HG02852 (cell line): Measurements from ENCODE around the gene UPF2.
"Not testable (repeated sequence)": the region's sequence is repeated elsewhere in the genome, so short reads cannot be mapped to it uniquely, and the experiment has no call there.

Source experiments
- ATAC-seq: cut with Tn5 transposase; IDR thresholded peaks from one replicate; pipeline ENCODE4 v1.9.1; 2021; ENCODE audit warnings: mild to moderate bottlenecking, moderate library complexity; ENCODE audit not compliant: unreplicated experiment

UPF2 gene

DNA sequence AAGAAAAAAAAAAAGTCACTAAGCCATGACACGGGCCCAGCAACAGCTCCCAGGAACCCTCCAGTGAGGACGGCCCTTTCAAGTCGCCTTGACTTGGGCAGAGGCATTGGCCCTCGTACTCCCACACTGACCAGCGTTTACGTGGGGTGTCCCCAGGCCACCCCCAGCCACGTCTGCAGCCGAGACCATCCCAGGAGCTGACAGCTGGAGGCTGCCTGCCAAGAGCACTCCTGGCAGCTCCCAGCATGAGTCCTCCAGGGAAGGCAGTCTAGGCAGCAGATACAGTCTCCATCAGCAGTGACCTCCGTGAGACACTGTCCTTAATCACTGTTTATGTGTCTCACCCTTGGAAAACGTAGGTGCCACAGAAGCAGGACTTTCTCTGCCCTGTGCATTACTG is 133.0 kb downstream of the UPF2 start:
- ATAC-seq = no peak

DNA sequence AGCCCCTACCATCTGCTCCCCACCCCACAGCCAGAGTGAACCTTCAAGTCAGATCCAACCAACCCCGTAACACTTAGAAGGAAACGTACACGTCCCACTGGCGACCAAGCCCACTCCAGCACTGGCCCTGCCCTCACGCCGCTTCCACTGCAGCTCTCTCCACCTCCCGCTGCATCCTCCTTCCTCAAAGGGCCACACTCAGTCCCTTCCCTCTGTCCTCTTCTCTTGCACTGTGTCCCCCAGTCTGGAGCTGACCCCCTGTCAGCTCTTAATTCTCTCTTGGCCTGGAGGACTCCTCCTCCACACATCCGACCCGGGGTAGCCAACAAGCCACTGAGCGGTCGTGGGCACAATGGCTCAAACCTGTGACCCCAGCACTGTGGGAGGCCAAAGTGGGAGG is 133.6 kb downstream of the UPF2 start:
- no peak for ATAC-seq

DNA sequence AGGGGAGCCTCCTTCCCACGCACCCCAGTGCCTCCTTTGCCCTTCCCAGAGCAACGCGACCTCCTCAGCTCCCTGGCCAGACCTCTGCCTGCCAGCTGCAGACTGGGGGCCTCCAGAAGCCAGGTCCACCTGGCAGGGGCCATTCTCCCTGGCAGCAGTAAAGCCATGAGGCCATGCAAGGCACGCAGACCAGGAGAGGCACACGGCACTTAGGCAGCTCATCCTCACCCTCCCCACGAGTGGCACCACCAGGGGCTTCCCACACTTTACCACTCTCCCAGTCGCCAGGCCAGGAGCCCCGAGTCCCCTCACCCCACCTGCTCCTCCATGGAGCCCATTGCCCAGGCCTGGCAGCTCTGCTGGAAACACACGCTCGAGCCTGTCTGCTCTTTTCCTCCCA is 134.1 kb downstream of the UPF2 start:
- no peak for ATAC-seq

DNA sequence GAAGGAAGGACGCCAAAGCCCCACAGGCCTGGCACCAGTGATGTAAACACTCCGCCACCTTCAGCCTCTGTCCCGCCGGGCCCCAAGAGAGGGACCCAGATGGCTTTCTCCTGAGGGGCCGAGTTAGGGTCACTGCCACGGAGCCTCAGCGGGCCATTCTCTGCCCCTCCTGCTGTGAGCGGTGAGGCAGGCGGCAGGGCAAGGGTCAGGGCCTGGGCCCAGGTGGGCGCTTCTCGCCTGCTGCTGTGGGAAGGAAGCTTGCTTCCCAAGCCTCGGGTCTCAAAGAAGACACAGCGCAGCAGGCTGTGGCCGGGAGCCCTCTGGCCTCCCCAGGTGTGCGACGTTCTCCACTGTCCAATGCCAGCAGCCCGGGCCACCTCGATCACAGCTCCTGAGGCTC is 134.7 kb downstream of the UPF2 start:
- no peak for ATAC-seq

DNA sequence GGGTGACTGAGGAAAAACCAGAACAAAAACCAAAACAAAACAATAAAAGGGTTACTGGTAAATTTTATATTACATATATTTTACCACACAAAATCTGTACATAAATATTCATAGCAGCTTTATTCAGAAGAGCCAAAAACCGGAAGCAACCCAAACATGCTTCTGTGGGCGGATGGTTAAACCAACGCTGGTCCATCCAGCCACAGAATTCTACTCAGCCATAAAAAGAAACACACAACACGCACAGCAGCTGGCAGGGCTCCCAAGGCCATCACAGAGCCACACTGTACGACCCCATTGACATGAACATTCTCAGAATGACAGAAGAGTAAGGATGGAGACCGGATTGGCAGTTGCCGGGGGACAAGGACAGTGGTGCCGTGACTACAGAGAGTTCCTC is 135.9 kb downstream of the UPF2 start:
- ATAC-seq = no peak

DNA sequence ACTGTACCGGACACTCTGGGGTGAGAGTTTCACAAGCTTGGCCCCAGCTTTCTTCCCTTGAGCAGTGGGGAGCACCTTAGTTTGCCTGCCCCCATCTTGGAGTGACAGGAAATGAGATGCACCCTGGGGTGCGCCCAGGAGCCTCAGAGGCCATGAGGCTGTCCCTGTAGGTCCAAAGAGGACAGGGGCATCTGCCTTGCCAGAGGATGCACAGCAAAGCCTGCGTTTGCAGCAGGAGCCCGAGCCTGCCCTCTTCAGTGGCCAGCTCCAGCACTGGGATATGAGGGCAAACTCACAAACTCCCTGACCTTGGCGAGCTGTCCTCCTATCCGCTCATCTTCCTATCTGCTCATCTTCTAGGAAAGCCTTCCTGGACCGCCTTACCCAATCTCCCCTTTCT is 140.0 kb downstream of the UPF2 start:
- no peak for ATAC-seq

DNA sequence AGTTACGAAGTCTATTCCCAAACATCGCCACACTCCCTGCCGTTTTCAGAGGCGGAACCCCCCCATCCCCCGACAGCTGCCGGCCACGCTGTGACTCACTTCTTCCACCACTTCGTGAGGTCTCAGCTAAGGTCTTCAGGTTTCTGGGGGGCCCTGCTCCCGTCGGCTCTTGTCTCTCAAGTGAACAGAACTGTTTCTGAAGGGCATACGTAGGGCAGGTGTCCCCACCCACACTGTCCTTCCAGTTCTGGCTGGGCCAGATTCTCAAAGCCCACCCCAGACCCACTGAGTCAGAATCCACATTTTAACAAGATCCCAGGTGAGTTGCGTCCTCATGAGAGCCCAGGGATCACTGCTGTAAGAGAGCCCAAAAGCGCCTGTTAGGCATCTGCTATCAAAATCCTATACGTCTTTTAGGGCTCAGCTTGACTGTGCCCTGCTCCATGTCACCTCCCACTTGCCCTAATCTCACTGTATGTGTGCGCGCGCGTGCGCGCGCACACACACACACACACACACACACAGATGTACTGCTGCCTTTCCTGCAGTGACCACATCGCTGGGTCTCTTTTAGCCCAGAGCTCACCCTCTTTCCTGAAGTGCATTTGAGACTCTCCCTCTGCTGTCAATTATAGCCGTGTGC is 140.7 kb downstream of the UPF2 start:
- no peak for ATAC-seq

DNA sequence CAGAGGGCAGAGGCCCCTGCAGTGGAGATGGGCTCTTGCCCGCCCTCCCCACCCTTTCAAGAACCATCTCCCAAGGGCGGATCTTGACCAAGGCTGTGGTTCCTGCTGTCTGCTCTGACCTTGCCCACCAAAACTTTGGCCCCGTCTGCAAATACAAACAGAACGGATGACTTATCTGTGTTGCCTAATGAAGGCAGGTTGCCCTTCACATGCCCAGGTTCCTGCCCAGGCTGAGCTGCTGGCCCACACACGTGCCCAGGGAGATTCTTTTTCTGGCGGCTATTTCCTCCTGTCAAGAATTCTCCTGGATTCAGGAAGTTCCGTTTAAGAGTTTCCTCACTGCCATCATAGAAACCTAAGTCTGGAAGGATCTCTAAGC is 141.2 kb downstream of the UPF2 start:
- ATAC-seq = no peak

DNA sequence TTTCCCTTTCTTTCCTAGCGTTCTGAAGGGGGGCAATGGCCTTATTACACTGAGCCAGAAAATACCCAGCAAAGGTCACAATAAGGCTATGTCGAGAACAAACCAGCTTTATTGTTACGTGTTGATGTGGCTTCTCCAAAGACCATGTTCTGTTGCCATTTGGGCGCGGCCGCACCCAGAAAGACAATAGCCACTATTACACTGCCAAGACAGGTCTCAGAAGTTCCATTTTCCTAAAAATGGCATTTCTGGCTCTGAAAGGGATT is 141.6 kb downstream of the UPF2 start:
- no peak for ATAC-seq

DNA sequence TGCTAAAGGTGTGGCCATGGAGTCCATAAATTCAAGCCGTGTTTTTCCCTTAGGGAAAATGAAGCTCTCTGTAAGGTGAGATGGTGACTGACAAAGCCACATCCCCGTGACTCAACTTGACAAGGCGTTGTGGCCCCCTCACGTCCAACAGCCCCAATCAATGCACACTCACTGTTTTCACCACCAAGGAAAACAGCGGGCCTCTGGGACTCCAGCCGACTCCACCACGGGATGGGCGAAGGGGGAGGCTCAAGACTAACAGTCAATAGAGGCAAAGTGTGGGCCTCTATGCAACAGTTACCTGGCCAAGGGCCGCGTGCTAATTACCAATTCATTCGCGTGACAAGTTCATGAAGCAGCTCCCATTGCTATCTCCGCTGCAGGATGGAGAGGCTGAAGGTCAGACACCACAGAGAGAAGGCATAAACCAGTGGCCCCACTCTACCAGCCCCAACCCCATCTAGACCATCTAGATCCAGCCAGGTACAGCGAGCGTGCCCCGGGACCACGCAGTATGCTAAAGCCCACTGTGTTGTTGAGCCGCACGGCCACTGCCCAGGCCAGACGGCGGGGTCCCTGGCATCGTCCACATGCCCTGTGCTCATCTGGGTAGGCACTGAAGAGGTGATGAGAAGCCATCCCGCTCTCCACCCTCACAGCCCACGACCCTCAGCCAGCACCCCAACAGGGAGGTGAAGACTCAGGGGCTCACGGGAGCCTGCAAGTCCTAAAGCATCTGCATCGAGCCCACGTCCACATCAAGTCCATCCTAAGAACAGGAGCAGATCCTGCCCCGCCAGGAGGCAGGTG is 143.3 kb downstream of the UPF2 start:
- ATAC-seq = no peak

DNA sequence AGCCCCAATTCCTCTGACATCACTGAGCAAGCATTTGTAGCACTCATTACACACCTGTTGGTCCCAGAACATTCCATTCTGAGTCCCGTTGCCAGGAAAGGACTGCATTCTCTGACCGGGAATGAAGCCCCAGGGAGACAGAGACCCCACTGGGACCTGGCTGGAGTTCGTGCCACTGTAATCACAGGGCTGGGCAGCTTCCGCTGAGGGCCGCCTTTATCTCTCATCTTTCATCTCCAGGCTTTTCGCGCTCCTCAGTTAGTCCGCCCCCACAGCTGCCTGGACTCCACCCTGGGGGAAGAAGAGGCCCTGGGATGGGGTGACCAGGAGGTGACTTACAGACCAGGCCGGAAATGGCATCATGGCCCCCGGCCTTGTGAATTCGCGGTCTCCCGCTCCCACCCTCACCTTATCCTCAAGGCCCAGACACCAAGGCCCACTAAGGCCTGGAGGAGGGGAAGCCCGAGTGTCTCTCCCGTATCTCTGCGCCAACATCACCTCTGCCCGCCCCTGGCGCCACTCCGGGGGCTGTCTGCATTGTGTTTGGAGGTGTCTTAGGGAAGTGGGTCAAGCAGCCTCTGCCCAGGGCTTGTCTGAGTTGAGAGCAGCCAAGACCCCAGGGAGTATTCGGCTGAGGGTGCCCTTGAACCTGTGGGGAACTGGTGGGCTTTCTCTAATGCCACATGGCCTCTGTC is 144.1 kb downstream of the UPF2 start:
- no peak for ATAC-seq

DNA sequence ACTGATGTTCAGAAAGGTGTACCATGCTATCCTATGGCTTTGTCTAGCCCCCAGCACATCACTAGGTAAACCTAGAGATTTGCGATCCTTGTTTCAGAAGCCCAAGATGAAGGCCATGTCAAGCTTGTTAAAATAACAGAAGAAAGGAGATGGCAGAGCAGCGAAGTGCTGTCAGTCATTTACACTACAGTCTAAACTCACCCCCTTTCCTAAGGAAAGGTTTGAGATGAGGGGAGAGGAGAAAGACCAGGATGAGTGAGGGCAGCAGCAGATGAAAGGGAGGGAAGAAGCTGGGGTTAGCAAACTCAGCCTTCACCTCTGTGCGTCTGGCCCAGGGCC is 144.6 kb downstream of the UPF2 start:
- no peak for ATAC-seq

DNA sequence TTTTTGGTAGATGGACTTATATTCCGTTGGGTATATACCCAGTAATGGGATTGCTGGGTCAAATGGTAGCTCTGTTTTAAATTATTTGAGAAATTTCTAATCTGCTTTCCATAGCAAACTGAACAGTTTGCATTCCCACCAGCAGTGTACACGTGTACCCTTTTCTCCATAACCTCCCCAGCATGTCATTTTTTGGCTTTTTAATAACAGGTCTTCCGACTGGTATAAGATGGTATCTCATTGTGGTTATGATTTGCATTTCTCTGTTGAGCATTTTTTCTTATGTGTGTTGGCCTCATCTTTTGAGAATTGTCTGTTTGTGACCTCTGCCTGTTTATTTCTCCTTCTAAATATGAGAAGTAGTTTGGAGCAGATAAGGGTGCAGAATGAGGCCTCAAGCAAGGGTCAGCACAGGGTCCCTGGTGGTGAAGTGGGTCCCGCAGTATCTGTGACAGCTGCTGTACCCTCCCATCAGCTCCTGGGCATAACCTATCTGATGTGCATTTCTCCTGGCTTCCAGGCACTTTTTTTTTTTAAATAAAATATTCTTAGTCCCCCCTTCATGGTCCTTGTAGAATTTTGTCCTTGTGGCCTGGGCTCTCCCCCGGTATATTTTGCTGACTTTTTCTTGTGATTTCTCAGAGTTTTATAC is 145.9 kb downstream of the UPF2 start:
- ATAC-seq = no peak

DNA sequence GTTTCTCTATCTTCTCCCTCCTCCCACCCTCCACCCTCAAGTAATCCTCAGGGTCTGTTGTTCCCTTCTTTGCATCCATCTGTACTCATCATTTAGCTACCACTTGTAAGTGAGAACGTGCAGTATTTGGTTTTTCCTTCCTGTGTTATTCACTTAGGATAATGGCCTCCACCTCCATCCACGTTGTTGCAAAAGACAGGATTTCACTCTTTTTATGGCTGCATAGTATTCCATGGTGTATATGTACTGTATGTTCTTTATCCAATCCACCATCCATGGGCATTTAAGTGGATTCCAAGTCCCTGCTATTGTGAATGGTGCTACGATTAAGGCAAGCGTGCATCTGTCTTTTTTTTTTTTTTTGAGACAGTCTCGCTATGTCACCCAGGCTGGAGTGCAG is 147.0 kb downstream of the UPF2 start:
- no peak for ATAC-seq

DNA sequence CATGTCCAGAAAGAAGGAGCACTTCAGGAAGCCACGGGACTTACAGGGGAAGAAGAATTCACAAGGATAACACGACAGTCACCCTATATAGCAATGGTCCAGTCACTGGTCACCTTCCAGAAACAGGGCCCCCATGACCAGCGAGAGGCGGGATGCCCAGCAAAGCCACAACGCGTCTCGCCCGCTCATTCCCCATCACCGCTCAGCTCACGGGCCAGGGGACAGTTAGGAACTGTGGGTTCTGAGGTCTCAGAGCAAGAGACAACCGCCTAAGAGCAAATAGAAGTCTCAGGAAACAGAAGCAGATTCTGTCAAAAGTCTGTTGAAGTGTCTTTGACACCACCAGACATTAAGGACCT is 147.5 kb downstream of the UPF2 start:
- no peak for ATAC-seq

DNA sequence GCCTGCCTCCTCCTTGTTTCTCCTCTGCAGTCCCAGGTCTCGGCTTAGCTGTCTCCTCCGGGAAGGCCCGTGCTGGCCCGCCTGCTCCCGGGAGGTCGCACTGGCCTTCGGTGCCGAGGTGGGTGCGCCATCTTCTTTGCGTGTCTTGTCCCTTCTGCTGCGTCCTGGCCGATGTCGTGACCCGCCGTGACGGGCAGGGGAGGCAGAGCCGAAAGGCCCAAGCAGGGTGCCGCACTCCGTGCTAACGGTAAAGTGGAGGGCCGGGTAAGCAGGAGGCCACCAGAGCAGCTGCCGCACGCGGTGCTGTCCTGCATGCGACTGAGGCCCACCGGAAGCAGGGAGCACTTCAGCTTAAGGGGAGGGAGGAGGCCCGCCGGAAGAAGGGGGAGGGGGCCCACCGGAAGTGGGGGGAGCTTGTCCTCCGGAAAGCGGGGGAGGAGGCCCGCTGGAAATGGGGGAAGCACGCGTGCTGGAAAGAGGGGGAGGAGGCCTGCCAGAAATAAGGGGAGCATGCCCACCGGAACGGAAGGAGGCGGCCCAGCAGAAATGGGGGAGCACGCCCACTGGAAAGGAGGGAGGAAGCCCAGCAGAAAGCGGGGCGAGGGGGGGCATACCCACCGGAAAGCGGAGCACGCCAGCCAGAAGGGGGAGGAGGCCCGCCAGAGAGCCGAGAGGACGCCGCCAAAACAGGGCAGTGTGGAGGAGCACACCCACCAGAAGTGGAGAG is 148.1 kb downstream of the UPF2 start:
- ATAC-seq = no peak

DNA sequence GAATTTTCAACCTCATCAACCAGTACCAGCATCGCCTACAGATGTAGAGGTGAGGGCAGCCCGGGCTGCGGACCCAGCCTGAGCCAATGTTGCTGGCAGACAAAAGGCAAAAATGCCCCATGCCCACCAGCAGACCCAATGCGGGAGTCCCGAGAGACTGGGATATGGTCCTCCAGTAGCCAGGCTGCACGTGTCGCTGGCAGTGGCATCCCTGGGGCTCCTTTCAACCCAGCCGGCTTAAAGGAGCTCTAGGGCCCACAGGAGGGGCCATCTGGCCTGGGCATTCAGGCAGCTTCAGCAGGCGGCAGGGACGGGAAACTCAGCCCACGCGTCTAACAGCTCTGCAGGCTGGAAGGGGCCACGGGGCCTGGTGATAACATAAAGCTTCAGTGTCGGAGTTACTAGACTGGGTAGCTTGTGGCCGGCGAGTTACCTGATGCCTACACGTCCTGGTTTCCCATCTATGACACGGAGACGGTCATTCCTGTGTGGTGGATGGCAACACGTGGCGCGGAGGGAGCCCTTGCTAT is 148.8 kb downstream of the UPF2 start:
- no peak for ATAC-seq

DNA sequence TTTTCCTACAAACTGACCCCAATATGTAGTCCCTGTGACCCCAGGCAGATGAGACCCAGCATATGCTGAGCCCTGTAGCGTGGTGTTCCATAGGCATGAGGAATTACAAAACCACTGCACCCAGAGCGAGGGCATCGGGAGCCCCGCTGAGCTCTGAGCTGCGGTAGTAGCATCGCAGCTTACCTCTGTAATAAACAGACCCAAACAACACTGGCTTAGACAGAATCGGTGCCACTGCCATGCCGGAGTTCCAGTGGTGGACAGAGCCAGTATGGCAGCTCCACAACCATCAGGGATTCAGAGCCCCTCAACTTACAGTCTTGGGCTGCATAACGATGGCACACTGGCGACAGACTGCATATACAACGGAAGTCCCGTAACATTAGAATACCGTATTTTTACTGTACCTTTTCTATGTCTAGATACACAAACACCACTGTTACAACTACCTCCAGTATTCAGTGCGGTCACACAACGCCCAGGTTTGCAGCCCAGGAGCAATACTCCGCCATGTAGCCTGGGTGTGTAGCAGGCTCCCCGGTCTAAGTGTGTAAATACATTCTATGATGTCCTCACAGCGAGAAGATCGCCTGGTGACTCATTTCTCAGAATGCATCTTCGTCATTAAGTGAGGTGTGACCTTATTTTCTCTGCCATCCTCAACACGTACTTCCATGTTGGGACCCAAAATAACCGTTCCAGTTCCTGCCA is 150.7 kb downstream of the UPF2 start:
- no peak for ATAC-seq

DNA sequence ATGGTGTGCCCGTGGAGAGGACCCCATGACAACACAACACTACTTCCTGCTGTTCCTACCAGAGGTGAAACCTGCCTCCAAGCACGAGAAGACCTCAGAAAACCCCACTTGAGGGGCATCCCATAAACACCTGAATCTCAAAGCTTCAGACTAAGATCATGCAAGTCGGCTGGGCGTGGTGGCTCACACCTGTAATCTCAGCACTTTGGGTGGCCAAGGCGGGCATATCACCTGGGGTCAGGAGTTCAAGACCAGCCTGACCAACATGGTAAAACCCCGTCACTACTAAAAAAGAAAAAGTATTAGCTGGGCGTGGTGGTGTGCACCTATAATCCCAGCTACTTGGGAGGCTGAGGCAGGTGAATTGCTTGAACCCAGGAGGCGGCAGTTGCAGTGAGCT is 153.3 kb downstream of the UPF2 start:
- not testable (repeated sequence) for ATAC-seq

DNA sequence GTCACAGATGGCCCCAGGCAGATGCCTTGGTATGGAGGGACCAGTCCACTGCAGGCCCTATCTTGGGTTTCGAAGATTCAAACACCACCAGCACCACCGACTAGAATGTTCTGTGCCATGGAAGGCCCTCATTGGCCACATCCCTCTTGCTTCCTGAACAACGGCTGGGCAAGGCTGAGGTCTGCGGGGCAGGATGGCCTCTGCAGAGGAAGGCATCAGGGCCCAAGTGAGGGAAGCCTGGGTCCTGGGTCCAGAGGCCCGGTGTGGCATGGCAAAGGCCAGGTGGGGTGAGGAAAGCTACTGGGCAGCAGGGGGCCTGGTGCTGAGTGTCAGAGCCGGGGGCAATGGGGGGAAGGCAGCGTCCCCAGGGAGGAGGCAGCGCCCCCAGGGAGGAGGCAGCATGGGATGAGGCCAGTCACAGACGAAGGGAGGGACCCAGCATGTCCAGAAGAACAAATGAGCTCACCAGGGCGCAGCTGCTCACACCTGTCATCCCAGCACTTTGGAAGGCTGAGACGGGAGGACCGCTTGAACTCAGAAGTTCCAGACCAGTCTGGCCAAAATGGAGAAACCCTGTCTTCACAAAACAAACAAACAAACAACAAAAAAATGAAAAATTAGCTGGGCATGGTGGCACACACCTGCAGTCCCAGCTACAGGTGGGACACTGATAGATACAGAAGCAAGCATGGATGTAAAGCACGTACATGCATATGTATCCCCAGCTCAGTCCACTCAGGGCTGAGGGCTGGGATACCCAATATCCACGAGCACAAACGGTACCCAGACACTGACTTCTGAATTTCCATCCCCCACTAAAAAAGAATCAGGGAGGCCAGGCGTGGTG is 155.0 kb downstream of the UPF2 start:
- no peak for ATAC-seq
